OCI-LY1 (cell line): ENCODE data around the gene CHRM2.

Experiments
- EZH2 ChIP-seq: fragments of 200-600 bp; sonication (generic), shearing (Covaris generic); IDR thresholded peaks from 2 replicates; pipeline ENCODE4 v1.8.0; 2017; ENCODE audit warnings: borderline replicate concordance, mixed run types, mild to moderate bottlenecking, antibody characterized with exemption, low read length, moderate library complexity, mixed read lengths
- TF ChIP-seq, protein P1 (sequence below): fragments of 200-600 bp; sonication (generic), shearing (Covaris generic); IDR thresholded peaks from 2 replicates; pipeline ENCODE4 v1.5.1; 2017; ENCODE audit warnings: mild to moderate bottlenecking, antibody characterized with exemption, low read length, moderate library complexity, mixed read lengths

DNA sequence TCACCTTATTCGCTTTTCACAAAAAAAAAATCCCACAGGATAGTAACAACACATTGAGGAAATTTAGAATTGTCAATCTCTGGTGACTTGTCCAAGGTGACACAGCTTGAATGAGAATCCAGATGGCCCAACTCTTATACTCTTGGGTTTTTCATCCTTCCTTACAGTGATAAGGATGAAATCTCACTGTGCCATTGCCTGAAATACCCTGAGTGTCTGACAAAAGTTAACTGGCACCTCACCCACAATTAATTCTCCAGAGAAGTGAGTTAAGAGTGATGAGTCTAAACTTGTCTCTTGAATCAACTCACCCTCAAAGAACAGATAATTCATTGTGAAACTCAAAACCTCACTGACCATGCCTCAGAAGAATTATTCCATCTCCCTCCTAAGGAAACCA lies 18.9 kb downstream of the CHRM2 start:
- TF ChIP-seq, protein P1, sequence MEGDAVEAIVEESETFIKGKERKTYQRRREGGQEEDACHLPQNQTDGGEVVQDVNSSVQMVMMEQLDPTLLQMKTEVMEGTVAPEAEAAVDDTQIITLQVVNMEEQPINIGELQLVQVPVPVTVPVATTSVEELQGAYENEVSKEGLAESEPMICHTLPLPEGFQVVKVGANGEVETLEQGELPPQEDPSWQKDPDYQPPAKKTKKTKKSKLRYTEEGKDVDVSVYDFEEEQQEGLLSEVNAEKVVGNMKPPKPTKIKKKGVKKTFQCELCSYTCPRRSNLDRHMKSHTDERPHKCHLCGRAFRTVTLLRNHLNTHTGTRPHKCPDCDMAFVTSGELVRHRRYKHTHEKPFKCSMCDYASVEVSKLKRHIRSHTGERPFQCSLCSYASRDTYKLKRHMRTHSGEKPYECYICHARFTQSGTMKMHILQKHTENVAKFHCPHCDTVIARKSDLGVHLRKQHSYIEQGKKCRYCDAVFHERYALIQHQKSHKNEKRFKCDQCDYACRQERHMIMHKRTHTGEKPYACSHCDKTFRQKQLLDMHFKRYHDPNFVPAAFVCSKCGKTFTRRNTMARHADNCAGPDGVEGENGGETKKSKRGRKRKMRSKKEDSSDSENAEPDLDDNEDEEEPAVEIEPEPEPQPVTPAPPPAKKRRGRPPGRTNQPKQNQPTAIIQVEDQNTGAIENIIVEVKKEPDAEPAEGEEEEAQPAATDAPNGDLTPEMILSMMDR: no peak
- no peak for TF ChIP-seq EZH2
